K562 (cell line): ENCODE results near the gene ZBTB9. TPM values are rescaled to one million over a fixed set of nuclear protein-coding genes. Genes with fewer than 3 reads are reported as not detected.

ENCODE experiments used
- ATF4 ChIP-seq: fragments of 450-650 bp; formaldehyde crosslinking; IDR thresholded peaks from 2 replicates; pipeline ENCODE4 v1.4.0; 2022; ENCODE audit warnings: mild to moderate bottlenecking, moderate library complexity
- BCL6 ChIP-seq: fragments of 250-450 bp; sonication (Bioruptor Pico); IDR thresholded peaks from 2 replicates; pipeline ENCODE4 v1.4.0; 2020
- BRD4 ChIP-seq: fragments of 200-600 bp; sonication (generic); IDR thresholded peaks from 2 replicates; pipeline ENCODE4 v1.6.1; 2017; ENCODE audit warnings: inconsistent platforms
- CEBPZ ChIP-seq: fragments of 150-350 bp; IDR thresholded peaks from 2 replicates; pipeline ENCODE4 v1.6.1; 2014; ENCODE audit warnings: low read depth, mild to moderate bottlenecking, low read length, borderline replicate concordance
- FOXP1 ChIP-seq: sonication (generic); formaldehyde crosslinking; IDR thresholded peaks from 2 replicates; pipeline ENCODE4 v1.8.0; 2022; ENCODE audit warnings: mild to moderate bottlenecking, missing genetic modification reagents
- KLF10 ChIP-seq: fragments of 250-450 bp; sonication (Bioruptor Pico); IDR thresholded peaks from 2 replicates; pipeline ENCODE4 v1.6.1; 2021; ENCODE audit warnings: matching md5 sums
- LCOR ChIP-seq: sonication (generic); formaldehyde crosslinking; IDR thresholded peaks from 2 replicates; pipeline ENCODE4 v1.8.0; 2022; ENCODE audit warnings: mild to moderate bottlenecking, missing genetic modification reagents
- NCOA2 ChIP-seq, 2 experiments: fragments of 450-650 bp; IDR thresholded peaks; 2 replicates each; pipeline ENCODE4 v1.6.1; 2018; ENCODE audit warnings: mild to moderate bottlenecking in 2 of 2, moderate library complexity in 1 of 2; ENCODE audit not compliant: partially characterized antibody in 2 of 2
- NR1H2 ChIP-seq: sonication (generic); formaldehyde crosslinking; IDR thresholded peaks from 2 replicates; pipeline ENCODE4 v1.4.0; 2020; ENCODE audit warnings: mild to moderate bottlenecking, missing genetic modification reagents
- NR3C1 ChIP-seq: sonication (generic); formaldehyde crosslinking; IDR thresholded peaks from 2 replicates; pipeline ENCODE4 v1.8.1; 2022; ENCODE audit warnings: missing genetic modification reagents
- NRF1 ChIP-seq, 2 experiments: fragments of 450-650 bp; IDR thresholded peaks in 1 of 2; conservative IDR thresholded peaks in 1 of 2; 2 replicates each; pipeline ENCODE4 v1.6.1; 2014; ENCODE audit warnings: mild to moderate bottlenecking in 2 of 2
- PRDM10 ChIP-seq: fragments of 450-650 bp; IDR thresholded peaks from 2 replicates; pipeline ENCODE4 v1.6.1; 2018; ENCODE audit not compliant: partially characterized antibody
- SMAD4 ChIP-seq: fragments of 250-450 bp; sonication (Bioruptor Pico); conservative IDR thresholded peaks from 2 replicates; pipeline ENCODE4 v1.8.0; 2021; ENCODE audit warnings: inconsistent platforms, mild to moderate bottlenecking, moderate library complexity
- SNRNP70 ChIP-seq: fragments of 200-400 bp; formaldehyde crosslinking; optimal IDR thresholded peaks from 2 replicates; pipeline ENCODE3; 2017; ENCODE audit warnings: low read depth, low read length
- TEAD2 ChIP-seq: fragments of 450-650 bp; IDR thresholded peaks from 2 replicates; pipeline ENCODE4 v1.6.1; 2016; ENCODE audit warnings: missing genetic modification characterization, control low read depth, missing compliant biosample characterization
- TFAM ChIP-seq: fragments of 250-450 bp; sonication (Bioruptor Pico); conservative IDR thresholded peaks from 2 replicates; pipeline ENCODE4 v1.5.0; 2021; ENCODE audit warnings: mild to moderate bottlenecking, moderate library complexity
- XRCC4 ChIP-seq: IDR thresholded peaks from one replicate; pipeline ENCODE4 v1.6.1; 2011; ENCODE audit not compliant: insufficient read depth, insufficient read length; ENCODE audit errors: extremely low read depth
- ZBTB49 ChIP-seq: sonication (generic); formaldehyde crosslinking; IDR thresholded peaks from 2 replicates; pipeline ENCODE4 v1.8.0; 2022; ENCODE audit warnings: missing genetic modification reagents, mild to moderate bottlenecking, borderline replicate concordance
- polyA plus RNA-seq, 8 experiments: library from polyadenylated mRNA; depleted of rRNA in 4 of 8; stranded (reverse) in 5 of 8; unstranded in 3 of 8; fragments of >200 nt; fragmentation: Nextera tagmentation in 2 of 8; fragmentation: Illumina TruSeq in 1 of 8; extraction: Ambion mirVana in 2 of 8; extraction: Trizol in 1 of 8; gene quantifications; 2 replicates each; pipeline versions ENCODE4 v1.2.1 to v1.2.3, GENCODE V29; 2011 to 2014; ENCODE audit warnings: inconsistent platforms in 1 of 8, missing spikeins in 1 of 8
- total RNA-seq, 7 experiments: library from RNA; depleted of rRNA in 6 of 7; stranded (reverse); fragments of >200 nt in 6 of 7; fragmentation: Illumina TruSeq in 2 of 7; extraction: Trizol in 2 of 7; gene quantifications; 2 replicates each; pipeline versions ENCODE4 v1.2.1 to v1.2.3, GENCODE V29; 2011 to 2021; ENCODE audit warnings: low replicate concordance in 1 of 7

The ZBTB9 gene
- total and polyA plus RNA-seq, 9 of the 15 experiments (the other 6 are each of a cell fraction or from before 2014, with no cell fraction given): 1.9 to 19.5 (median 10.4) TPM

GRCh38 chr6:33428224-33428965 is 26.0 kb upstream of the ZBTB9 start (continued):
- 0 out of 2 replicates have a peak, but pooled peaks have one; percentile 11 for TF ChIP-seq ATF4 (CRISPR knock-in tag)
- TF ChIP-seq XRCC4: no peak
- peak; percentile 95 for TF ChIP-seq ZBTB49
- peak; percentile 38 to 59 for TF ChIP-seq NRF1 (conservative IDR thresholded peaks at IDR 0.05 in 1 of 2, IDR thresholded peaks at IDR 0.05 in 1 of 2)
- TF ChIP-seq SNRNP70: no peak
- TF ChIP-seq BCL6: no peak
- TF ChIP-seq NR1H2 (CRISPR knock-in tag): no peak
- no peak for TF ChIP-seq CEBPZ
- TF ChIP-seq LCOR (CRISPR knock-in tag): peak; percentile 87
- peak; percentile 99 for TF ChIP-seq NR3C1 (CRISPR knock-in tag)
- no peak for TF ChIP-seq BRD4
- TF ChIP-seq NCOA2 (IDR thresholded peaks at IDR 0.05; ENCODE audit: partially characterized antibody in 2 of 2): no peak
- no peak for TF ChIP-seq KLF10 (CRISPR knock-in tag)
- TF ChIP-seq SMAD4 (CRISPR knock-in tag): peak; percentile 81
- TF ChIP-seq PRDM10: no peak
- peak; percentile 100 for TF ChIP-seq FOXP1 (CRISPR knock-in tag)
- no peak for TF ChIP-seq TEAD2
- no peak for TF ChIP-seq TFAM (CRISPR knock-in tag)
